PC-9 (cell line): ENCODE results near the gene C2CD4A. TPM values are rescaled to one million over a fixed set of nuclear protein-coding genes. Genes with fewer than 3 reads are reported as not detected.

Experiments used
- BruUV-seq: library from RNA; stranded (reverse); fragments of 400-500 nt; replicated peaks from 2 replicates; lab custom pipeline; 2021; lab: Mats Ljungman, UMichigan
- CTCF ChIA-PET: fragments of 300-600 bp; sonication (Branson Sonifier 250); formaldehyde crosslinking; loops from one replicate; lab custom pipeline; 2022; ENCODE audit warnings: antibody characterized with exemption; lab: Charles Lee
- POLR2A ChIA-PET: fragments of 300-600 bp; sonication (Branson Sonifier 250); formaldehyde crosslinking; loops from one replicate; lab custom pipeline; 2022; ENCODE audit warnings: antibody characterized with exemption; ENCODE audit not compliant: unreplicated experiment; lab: Charles Lee
- DNase-seq, 2 experiments: peaks; one replicate each; pipeline versions ENCODE4 v3.0.0 to v3.0.0-alpha.2; 2015 to 2022; ENCODE audit warnings: mixed read lengths in 1 of 2
- H2AFZ ChIP-seq: fragments of 200-600 bp; sonication (generic); 2 replicates; pipeline ENCODE4 v1.8.1; 2017; ENCODE audit warnings: antibody characterized with exemption
- H3F3A ChIP-seq: fragments of 200-600 bp; sonication (generic); 2 replicates; pipeline ENCODE4 v1.8.1; 2017; ENCODE audit warnings: antibody characterized with exemption, mild to moderate bottlenecking, low read depth; ENCODE audit not compliant: insufficient read depth
- H3K27ac ChIP-seq: fragments of 200-600 bp; sonication (generic); 2 replicates; pipeline ENCODE4 v1.6.1; 2016; ENCODE audit warnings: mixed run types
- H3K27me3 ChIP-seq: fragments of 200-600 bp; sonication (generic); 2 replicates; pipeline ENCODE4 v1.6.1; 2016; ENCODE audit warnings: low read depth, mixed run types; ENCODE audit not compliant: insufficient read depth
- H3K36me3 ChIP-seq: fragments of 200-600 bp; sonication (generic); 2 replicates; pipeline ENCODE4 v1.6.1; 2016; ENCODE audit warnings: low read depth, mixed run types
- H3K4me1 ChIP-seq: fragments of 200-600 bp; sonication (generic); replicated peaks from 2 replicates; pipeline ENCODE4 v1.6.1; 2016; ENCODE audit warnings: mixed run types; ENCODE audit not compliant: insufficient read depth
- H3K4me2 ChIP-seq: fragments of 200-600 bp; sonication (generic); 2 replicates; pipeline ENCODE4 v1.6.1; 2017; ENCODE audit warnings: mixed run types
- H3K4me3 ChIP-seq: fragments of 200-600 bp; sonication (generic); 2 replicates; pipeline ENCODE4 v1.6.1; 2016; ENCODE audit warnings: mixed run types
- H3K79me2 ChIP-seq: fragments of 200-600 bp; sonication (generic); 2 replicates; pipeline ENCODE4 v1.6.1; 2017; ENCODE audit warnings: low read depth, mixed run types
- H3K9me2 ChIP-seq: fragments of 200-600 bp; sonication (generic); 2 replicates; pipeline ENCODE4 v1.8.1; 2017; ENCODE audit warnings: mild to moderate bottlenecking; ENCODE audit not compliant: insufficient read depth
- H3K9me3 ChIP-seq: fragments of 200-600 bp; sonication (generic); 2 replicates; pipeline ENCODE4 v1.8.1; 2016; ENCODE audit warnings: low read depth; ENCODE audit not compliant: insufficient read depth
- H4K20me1 ChIP-seq: fragments of 200-600 bp; sonication (generic); 2 replicates; pipeline ENCODE4 v1.8.1; 2017; ENCODE audit not compliant: insufficient read depth
- CTCF ChIP-seq: fragments of 200-600 bp; sonication (generic); conservative IDR thresholded peaks from 2 replicates; pipeline ENCODE4 v1.6.1; 2017; ENCODE audit warnings: mixed run types, antibody characterized with exemption, mild to moderate bottlenecking, moderate library complexity
- EZH2 ChIP-seq: fragments of 200-600 bp; sonication (generic); IDR thresholded peaks from 2 replicates; pipeline ENCODE4 v1.8.0; 2017; ENCODE audit warnings: antibody characterized with exemption, low read depth
- intact Hi-C: fragments of 100-400 bp; cut with micrococcal nuclease; formaldehyde crosslinking; loops from one replicate; pipeline ENCODE4 v1.10.0; 2022; ENCODE audit not compliant: unreplicated experiment
- total RNA-seq: library from RNA; stranded (reverse); gene quantifications from 2 replicates; pipeline ENCODE4 v1.2.3, GENCODE V29; 2021

Gene C2CD4A
- total RNA-seq, 1 experiment from 2014 or later, result 0.09 TPM

- ChIA-PET CTCF (no interaction called here), POLR2A (no interaction called here)
- Histone ChIP-seq H3F3A (peaks cover 33% of the 10 kb centered on the region), H3K9me3 (no peaks in the 10 kb centered on the region), H3K27me3 (no peaks in the 10 kb centered on the region), H3K4me2 (peak overlapping the region; percentile 34), H3K4me3 (no peak overlapping the region), H3K27ac (no peak overlapping the region), H3K4me1 (peaks cover 49% of the 10 kb centered on the region), H2AFZ (no peak overlapping the region), H4K20me1 (no peaks in the 10 kb centered on the region), H3K79me2 (no peaks in the 10 kb centered on the region), H3K9me2 (no peaks in the 10 kb centered on the region), H3K36me3 (no peaks in the 10 kb centered on the region)
- TF ChIP-seq EZH2 (no peak), CTCF (no peak)
- no peak for DNase-seq
- intact Hi-C loops, result loop anchor here (2.0 kb wide), 1 partner anchor 191 kb away; no protein-coding TSS in a partner anchor
- BruUV-seq, result no TSS peak
Observed at GRCh38 chr15:62067448-62068044, 769 bp downstream of the C2CD4A start.

- intact Hi-C loops, result no loop called here
- Histone ChIP-seq H3F3A (peaks cover 26% of the 10 kb centered on the region), H3K4me3 (peak overlapping the region; percentile 59; the same call in 1 of the 2 replicates), H3K4me2 (peak overlapping the region; percentile 88), H3K27ac (peak overlapping the region; percentile 33; the same call in 1 of the 2 replicates), H3K9me2 (no peaks in the 10 kb centered on the region), H3K79me2 (no peaks in the 10 kb centered on the region), H4K20me1 (no peaks in the 10 kb centered on the region), H3K4me1 (peaks cover 42% of the 10 kb centered on the region), H3K27me3 (no peaks in the 10 kb centered on the region), H3K36me3 (no peaks in the 10 kb centered on the region), H2AFZ (peak overlapping the region; percentile 74), H3K9me3 (no peaks in the 10 kb centered on the region)
- ChIA-PET POLR2A (interaction anchor here (0.9 kb wide), 1 partner anchor 33 kb away, joined by 4 read pairs; no protein-coding TSS in a partner anchor), CTCF (no interaction called here)
- peak; percentile 41 to 52 for DNase-seq
- BruUV-seq, result no TSS peak
- TF ChIP-seq CTCF (no peak; the same call in 1 of the 2 replicates), EZH2 (no peak)
Observed at GRCh38 chr15:62068071-62068809, 1.5 kb downstream of the C2CD4A start.

- ChIA-PET CTCF (no interaction called here), POLR2A (interaction anchor here (0.9 kb wide), 1 partner anchor 34 kb away, joined by 4 read pairs; no protein-coding TSS in a partner anchor)
- intact Hi-C loops, result no loop called here
- no peaks in the 10 kb centered on the region for H3K27me3 ChIP-seq
- no peak for TF ChIP-seq CTCF
- no peak for TF ChIP-seq EZH2
- H3K79me2 ChIP-seq, result no peaks in the 10 kb centered on the region
- H3K9me2 ChIP-seq, result no peaks in the 10 kb centered on the region
- peak in 1 of 2 experiments; percentile 50 for DNase-seq
- H3K4me3 ChIP-seq, result peak overlapping the region; percentile 59; the same call in 1 of the 2 replicates
- no peaks in the 10 kb centered on the region for H4K20me1 ChIP-seq
- no peaks in the 10 kb centered on the region for H3K9me3 ChIP-seq
- H3F3A ChIP-seq, result peaks cover 20% of the 10 kb centered on the region; the same call in 1 of the 2 replicates
- BruUV-seq, result no TSS peak
- H3K27ac ChIP-seq, result peak overlapping the region; percentile 33; the same call in 1 of the 2 replicates
- peak overlapping the region; percentile 74 for H2AFZ ChIP-seq
- peaks cover 37% of the 10 kb centered on the region for H3K4me1 ChIP-seq
- peak overlapping the region; percentile 88 for H3K4me2 ChIP-seq
- H3K36me3 ChIP-seq, result no peaks in the 10 kb centered on the region
Observed at GRCh38 chr15:62068810-62069167, 2.0 kb downstream of the C2CD4A start.
